Measurements from ENCODE around the gene TULP4. TPM values are rescaled to one million over a fixed set of nuclear protein-coding genes. Genes with fewer than 3 reads are reported as not detected.
"Not testable (repeated sequence)": the region's sequence is repeated elsewhere in the genome, so short reads cannot be mapped to it uniquely, and the experiment has no call there.

The TULP4 gene
- polyA plus RNA-seq, 3 donors = 6.5 to 10.6 (median 7.9) TPM

- Mint-ChIP-seq H3K9me3 (peaks cover 36 to 51% (median 48%) of the 10 kb centered on the region in 7 donors), H3K27ac (no peak overlapping the region), H3K4me1 (no peaks in the 10 kb centered on the region), H3K27me3 (ENCODE audit: low read depth in 3 of 3) (no peaks in the 10 kb centered on the region), H3K36me3 (peaks cover 12 to 15% of the 10 kb centered on the region in 2 donors), H3K4me3 (no peak overlapping the region)
- Histone ChIP-seq H4K20me1 (ENCODE audit: insufficient read depth, low read length) (no peaks in the 10 kb centered on the region), H3K9ac (ENCODE audit: insufficient read depth, low read length, poor library complexity, severe bottlenecking) (no peak overlapping the region), H3K4me3 (replicated peaks in 1 of 3; ENCODE audit: low read depth in 2 of 3, low read length in 3 of 3) (no peak overlapping the region), H3K4me2 (replicated peaks; ENCODE audit: extremely low read depth, low read length, poor library complexity, severe bottlenecking) (no peak overlapping the region), H3K9me3 (replicated peaks in 1 of 2; ENCODE audit: control insufficient read depth in 1 of 2, insufficient read depth in 1 of 2, low read length in 2 of 2) (peaks cover 28 to 53% of the 10 kb centered on the region in 2 donors), H3K79me2 (ENCODE audit: insufficient read depth, low read length) (no peaks in the 10 kb centered on the region), H3K36me3 (replicated peaks in 1 of 2; ENCODE audit: control insufficient read depth in 1 of 2, insufficient read depth in 2 of 2, low read length in 2 of 2) (peaks cover 0 to 5% of the 10 kb centered on the region in 2 donors), H2AFZ (ENCODE audit: insufficient read depth, low read depth, low read length, poor library complexity, severe bottlenecking) (no peak overlapping the region), H3K4me1 (ENCODE audit: control insufficient read depth in 1 of 2, insufficient read depth in 2 of 2, low read length in 2 of 2) (no peaks in the 10 kb centered on the region), H3K27me3 (ENCODE audit: control insufficient read depth in 2 of 2, insufficient read depth in 2 of 2, low read length in 2 of 2) (no peaks in the 10 kb centered on the region), H3K27ac (ENCODE audit: low read depth in 1 of 2, low read length in 2 of 2) (no peak overlapping the region)
- no peak for TF ChIP-seq CTCF (IDR thresholded peaks at IDR 0.05)
- WGBS (ENCODE audit: insufficient coverage) = 100% methylated on average over 2 of the region's 2 CpGs
- intact Hi-C loops (cut with micrococcal nuclease) = no loop called here
- no peak for DNase-seq
Observed at GRCh38 chr6:158347335-158347734, 35.1 kb downstream of the TULP4 start.

GRCh38 chr6:158348737-158349504 is 36.7 kb downstream of the TULP4 start:
- H3K4me1 ChIP-seq (ENCODE audit: control insufficient read depth in 1 of 2, insufficient read depth in 2 of 2, low read length in 2 of 2); H3K4me3 Mint-ChIP-seq; H3K27me3 Mint-ChIP-seq (ENCODE audit: low read depth in 3 of 3); H3K4me3 ChIP-seq (replicated peaks in 1 of 3; ENCODE audit: low read depth in 2 of 3, low read length in 3 of 3); H2AFZ ChIP-seq (ENCODE audit: insufficient read depth, low read depth, low read length, poor library complexity, severe bottlenecking); H3K27ac ChIP-seq (ENCODE audit: low read depth in 1 of 2, low read length in 2 of 2); H3K4me2 ChIP-seq (replicated peaks; ENCODE audit: extremely low read depth, low read length, poor library complexity, severe bottlenecking); H4K20me1 ChIP-seq (ENCODE audit: insufficient read depth, low read length); H3K27ac Mint-ChIP-seq; H3K4me1 Mint-ChIP-seq; H3K36me3 ChIP-seq (replicated peaks in 1 of 2; ENCODE audit: control insufficient read depth in 1 of 2, insufficient read depth in 2 of 2, low read length in 2 of 2); H3K27me3 ChIP-seq (ENCODE audit: control insufficient read depth in 2 of 2, insufficient read depth in 2 of 2, low read length in 2 of 2); intact Hi-C loops (cut with micrococcal nuclease); H3K9ac ChIP-seq (ENCODE audit: insufficient read depth, low read length, poor library complexity, severe bottlenecking); H3K79me2 ChIP-seq (ENCODE audit: insufficient read depth, low read length); DNase-seq: not testable (repeated sequence)
- peaks cover 27 to 49% (median 47%) of the 10 kb centered on the region in 7 donors for H3K9me3 Mint-ChIP-seq
- peaks cover 7 to 15% of the 10 kb centered on the region in 2 donors for H3K36me3 Mint-ChIP-seq
- 85% methylated on average over 16 of the region's 47 CpGs for WGBS (ENCODE audit: insufficient coverage)
- H3K9me3 ChIP-seq (replicated peaks in 1 of 2; ENCODE audit: control insufficient read depth in 1 of 2, insufficient read depth in 1 of 2, low read length in 2 of 2) = peaks cover 28 to 45% of the 10 kb centered on the region in 2 donors

- H3K9me3 ChIP-seq (replicated peaks in 1 of 2; ENCODE audit: control insufficient read depth in 1 of 2, insufficient read depth in 1 of 2, low read length in 2 of 2) = peaks cover 25 to 42% of the 10 kb centered on the region in 2 donors
- H3K4me3 Mint-ChIP-seq; H3K27me3 Mint-ChIP-seq (ENCODE audit: low read depth in 3 of 3); intact Hi-C loops (cut with micrococcal nuclease); H3K27ac ChIP-seq (ENCODE audit: low read depth in 1 of 2, low read length in 2 of 2); H2AFZ ChIP-seq (ENCODE audit: insufficient read depth, low read depth, low read length, poor library complexity, severe bottlenecking); H3K4me3 ChIP-seq (replicated peaks in 1 of 3; ENCODE audit: low read depth in 2 of 3, low read length in 3 of 3); H3K79me2 ChIP-seq (ENCODE audit: insufficient read depth, low read length); H3K36me3 ChIP-seq (replicated peaks in 1 of 2; ENCODE audit: control insufficient read depth in 1 of 2, insufficient read depth in 2 of 2, low read length in 2 of 2); H3K4me1 ChIP-seq (ENCODE audit: control insufficient read depth in 1 of 2, insufficient read depth in 2 of 2, low read length in 2 of 2); H3K9ac ChIP-seq (ENCODE audit: insufficient read depth, low read length, poor library complexity, severe bottlenecking); H4K20me1 ChIP-seq (ENCODE audit: insufficient read depth, low read length); H3K27ac Mint-ChIP-seq; H3K4me1 Mint-ChIP-seq; H3K27me3 ChIP-seq (ENCODE audit: control insufficient read depth in 2 of 2, insufficient read depth in 2 of 2, low read length in 2 of 2); H3K4me2 ChIP-seq (replicated peaks; ENCODE audit: extremely low read depth, low read length, poor library complexity, severe bottlenecking); DNase-seq: not testable (repeated sequence)
- WGBS (ENCODE audit: insufficient coverage) = 96% methylated on average over 30 of the region's 54 CpGs
- Mint-ChIP-seq H3K36me3 (peaks cover 5 to 15% of the 10 kb centered on the region in 2 donors), H3K9me3 (peaks cover 23 to 45% (median 43%) of the 10 kb centered on the region in 7 donors)
Observed at GRCh38 chr6:158349505-158350275, 37.4 kb downstream of the TULP4 start.
